H1 (cell line): Measurements from ENCODE around the gene EMD. TPM values are rescaled to one million over a fixed set of nuclear protein-coding genes. Genes with fewer than 3 reads are reported as not detected.

Source experiments
- CTCF ChIA-PET: fragments of 300-600 bp; sonication (Branson Sonifier 250); formaldehyde crosslinking; loops from one replicate; lab custom pipeline; 2021; ENCODE audit not compliant: partially characterized antibody; lab: Charles Lee
- POLR2A ChIA-PET: fragments of 300-600 bp; sonication (Branson Sonifier 250); formaldehyde crosslinking; loops from one replicate; lab custom pipeline; 2021; ENCODE audit warnings: inconsistent platforms; ENCODE audit not compliant: partially characterized antibody; lab: Charles Lee
- DNase-seq, 2 experiments: peaks; one replicate each; pipeline versions ENCODE4 v3.0.0 to v3.0.0-alpha.2; 2010 to 2022; ENCODE audit warnings: low spot score in 2 of 2, low read depth in 1 of 2, mixed read lengths in 1 of 2
- FAIRE-seq: peaks from 2 replicates; lab custom pipeline; 2011; peaks lifted over from hg19 to GRCh38; lab: Jason Lieb, UNC
- H2AFZ ChIP-seq: 2 replicates; pipeline ENCODE4 v1.8.1; 2012; ENCODE audit warnings: low read length, inconsistent platforms
- H2AK5ac ChIP-seq: 2 replicates; pipeline ENCODE4 v1.6.1; 2013; ENCODE audit warnings: low read depth, low read length
- H2BK120ac ChIP-seq: replicated peaks from 2 replicates; pipeline ENCODE3; 2013; ENCODE audit warnings: low read depth, low read length, inconsistent platforms
- H2BK12ac ChIP-seq: 2 replicates; pipeline ENCODE4 v1.6.1; 2013; ENCODE audit warnings: low read depth, low read length
- H2BK15ac ChIP-seq: 2 replicates; pipeline ENCODE4 v1.6.1; 2013; ENCODE audit warnings: low read length
- H2BK20ac ChIP-seq: 2 replicates; pipeline ENCODE4 v1.6.1; 2013; ENCODE audit warnings: low read length
- H2BK5ac ChIP-seq: 2 replicates; pipeline ENCODE4 v1.6.1; 2013; ENCODE audit warnings: low read depth, low read length
- H3K14ac ChIP-seq: 2 replicates; pipeline ENCODE4 v1.6.1; 2013; ENCODE audit warnings: inconsistent platforms; ENCODE audit not compliant: insufficient read length
- H3K18ac ChIP-seq: 2 replicates; pipeline ENCODE4 v1.6.1; 2013; ENCODE audit warnings: low read length; ENCODE audit errors: extremely low read depth
- H3K23ac ChIP-seq: 2 replicates; pipeline ENCODE4 v1.6.1; 2013; ENCODE audit warnings: inconsistent platforms; ENCODE audit not compliant: insufficient read length
- H3K23me2 ChIP-seq: 2 replicates; pipeline ENCODE4 v1.6.1; 2013; ENCODE audit warnings: low read depth, low read length
- H3K27ac ChIP-seq: 2 replicates; pipeline ENCODE4 v1.6.1; 2011; ENCODE audit warnings: low read depth, low read length, inconsistent platforms
- H3K27me3 ChIP-seq, 4 experiments: replicated peaks in 1 of 4; 1 replicate in 1 of 4; 2 replicates in 3 of 4; pipeline versions ENCODE4 v1.6.1 to v1.8.1; 2011 to 2013; ENCODE audit warnings: low read length in 3 of 4, mild to moderate bottlenecking in 3 of 4, inconsistent platforms in 2 of 4, mixed read lengths in 2 of 4, moderate library complexity in 1 of 4; ENCODE audit not compliant: control insufficient read depth in 3 of 4, insufficient read depth in 3 of 4; ENCODE audit errors: extremely low read depth in 1 of 4
- H3K36me3 ChIP-seq, 4 experiments: 2 replicates each; pipeline versions ENCODE4 v1.6.1 to v1.8.1; 2011 to 2013; ENCODE audit warnings: mild to moderate bottlenecking in 4 of 4, low read length in 3 of 4, moderate library complexity in 2 of 4, control low read depth in 1 of 4, inconsistent platforms in 1 of 4; ENCODE audit not compliant: insufficient read depth in 4 of 4, control insufficient read depth in 2 of 4
- H3K4ac ChIP-seq: replicated peaks from 2 replicates; pipeline ENCODE3; 2013; ENCODE audit warnings: low read length, low read depth, mixed read lengths, inconsistent platforms; ENCODE audit not compliant: insufficient read length
- H3K4me1 ChIP-seq, 4 experiments: replicated peaks in 1 of 4; 1 replicate in 1 of 4; 2 replicates in 3 of 4; pipeline versions ENCODE4 v1.6.1 to v1.8.1; 2011 to 2013; ENCODE audit warnings: low read length in 3 of 4, inconsistent platforms in 2 of 4, mixed read lengths in 1 of 4; ENCODE audit not compliant: insufficient read depth in 4 of 4, control insufficient read depth in 3 of 4
- H3K4me2 ChIP-seq, 2 experiments: 2 replicates each; pipeline versions ENCODE4 v1.6.1 to v1.8.1; 2011 to 2013; ENCODE audit warnings: low read depth in 2 of 2, low read length in 2 of 2, control low read depth in 1 of 2, inconsistent platforms in 1 of 2, mild to moderate bottlenecking in 1 of 2; ENCODE audit not compliant: insufficient read depth in 1 of 2
- H3K4me3 ChIP-seq, 4 experiments: fragments of 200-600, 300-600 bp in 1 of 4; sonication (generic), shearing (Covaris generic), sonication (Bioruptor Twin) in 1 of 4; 2 replicates each; pipeline versions ENCODE4 v1.5.1 to v1.8.1; 2011 to 2016; ENCODE audit warnings: low read length in 4 of 4, low read depth in 3 of 4, control low read depth in 2 of 4, inconsistent platforms in 2 of 4, mild to moderate bottlenecking in 2 of 4, mixed read lengths in 1 of 4, moderate library complexity in 1 of 4; ENCODE audit not compliant: insufficient read depth in 2 of 4; ENCODE audit errors: extremely low read depth in 1 of 4
- H3K56ac ChIP-seq: replicated peaks from 2 replicates; pipeline ENCODE3; 2013; ENCODE audit warnings: low read depth, mild to moderate bottlenecking, mixed read lengths, low read length, inconsistent platforms; ENCODE audit not compliant: insufficient read length
- H3K79me1 ChIP-seq: 2 replicates; pipeline ENCODE4 v1.6.1; 2013; ENCODE audit warnings: low read depth, low read length, control low read depth
- H3K79me2 ChIP-seq, 2 experiments: 2 replicates each; pipeline versions ENCODE4 v1.6.1 to v1.8.1; 2012 to 2013; ENCODE audit warnings: low read length in 2 of 2, mild to moderate bottlenecking in 2 of 2, inconsistent platforms in 1 of 2; ENCODE audit not compliant: insufficient read depth in 2 of 2, control insufficient read depth in 1 of 2
- H3K9ac ChIP-seq, 4 experiments: replicated peaks in 1 of 4; 1 replicate in 1 of 4; 2 replicates in 3 of 4; pipeline versions ENCODE4 v1.6.1 to v1.8.1; 2011 to 2013; ENCODE audit warnings: low read depth in 3 of 4, low read length in 3 of 4, control low read depth in 2 of 4, mild to moderate bottlenecking in 2 of 4, moderate library complexity in 2 of 4, inconsistent platforms in 1 of 4; ENCODE audit errors: extremely low read depth in 1 of 4
- H3K9me3 ChIP-seq, 2 experiments: 2 replicates each; pipeline versions ENCODE4 v1.6.1 to v1.8.1; 2012 to 2013; ENCODE audit warnings: mild to moderate bottlenecking in 2 of 2, moderate library complexity in 2 of 2, control low read depth in 1 of 2, inconsistent platforms in 1 of 2, low read depth in 1 of 2, low read length in 1 of 2, mixed read lengths in 1 of 2; ENCODE audit not compliant: insufficient read depth in 2 of 2
- H4K20me1 ChIP-seq, 2 experiments: replicated peaks in 1 of 2; 2 replicates each; pipeline versions ENCODE3 to v1.8.1; 2011 to 2013; ENCODE audit warnings: inconsistent platforms in 2 of 2, low read length in 2 of 2, mild to moderate bottlenecking in 1 of 2; ENCODE audit not compliant: insufficient read depth in 2 of 2, control insufficient read depth in 1 of 2
- H4K5ac ChIP-seq: 2 replicates; pipeline ENCODE4 v1.6.1; 2013; ENCODE audit warnings: low read length, low read depth, mixed read lengths, inconsistent platforms; ENCODE audit not compliant: insufficient read length
- H4K8ac ChIP-seq: 2 replicates; pipeline ENCODE4 v1.8.0; 2013; ENCODE audit warnings: mild to moderate bottlenecking, moderate library complexity, low read length, inconsistent platforms; ENCODE audit not compliant: insufficient read depth; ENCODE audit errors: extremely low read depth
- H4K91ac ChIP-seq: replicated peaks from 2 replicates; pipeline ENCODE3; 2013; ENCODE audit warnings: low read length, mixed read lengths, inconsistent platforms; ENCODE audit not compliant: insufficient read length
- CBX8 ChIP-seq: fragments of 300-800, 300-1000 bp; sonication (generic); IDR thresholded peaks from 2 replicates; pipeline ENCODE4 v1.7.1; 2016; ENCODE audit warnings: low read depth, low read length, borderline replicate concordance
- KDM4A ChIP-seq: IDR thresholded peaks from one replicate; pipeline ENCODE4 v1.7.1; 2012; ENCODE audit warnings: low read depth, mild to moderate bottlenecking, moderate library complexity, low read length, inconsistent platforms; ENCODE audit not compliant: severe bottlenecking
- KDM5A ChIP-seq: fragments of 200-600 bp; IDR thresholded peaks from 2 replicates; pipeline ENCODE4 v1.7.1; 2012; ENCODE audit warnings: mild to moderate bottlenecking, low read length, inconsistent platforms, mixed read lengths
- MAX ChIP-seq: IDR thresholded peaks from 2 replicates; pipeline ENCODE4 v1.6.1; 2012; ENCODE audit warnings: inconsistent platforms
- PHF8 ChIP-seq: fragments of 200-600 bp; sonication (generic); conservative IDR thresholded peaks from 2 replicates; pipeline ENCODE4 v1.7.1; 2012; ENCODE audit warnings: low read depth, mild to moderate bottlenecking, inconsistent platforms, low read length, moderate library complexity
- POLR2AphosphoS5 ChIP-seq: IDR thresholded peaks from 2 replicates; pipeline ENCODE4 v1.6.1; 2011; ENCODE audit warnings: low read depth, low read length
- TAF1 ChIP-seq: IDR thresholded peaks from 2 replicates; pipeline ENCODE4 v1.6.1; 2011; ENCODE audit warnings: mild to moderate bottlenecking, low read depth, low read length
- TAF7 ChIP-seq: optimal IDR thresholded peaks from 2 replicates; pipeline ENCODE3; 2011; ENCODE audit warnings: low read depth, mild to moderate bottlenecking, inconsistent platforms, low read length, moderate library complexity, borderline replicate concordance
- WGBS, 2 experiments: shearing (Covaris generic) in 1 of 2; methylation state at CpG; one replicate each; pipeline versions ENCODE4 v1.1.6 to v1.1.7; 2013 to 2015; ENCODE audit warnings: low lambda C conversion rate in 2 of 2, mixed read lengths in 2 of 2, inconsistent platforms in 1 of 2, low coverage in 1 of 2, missing lambda C conversion rate in 1 of 2; ENCODE audit not compliant: insufficient replicate concordance in 2 of 2, insufficient coverage in 1 of 2, insufficient read length in 1 of 2; ENCODE audit errors: extremely low coverage in 1 of 2, missing lambda C conversion rate in 1 of 2; 5-methylcytosine and 5-hydroxymethylcytosine counted together
- polyA plus RNA-seq, 7 experiments: library from polyadenylated mRNA; depleted of rRNA in 3 of 7; stranded (reverse) in 5 of 7; unstranded in 2 of 7; fragments of >200 nt in 5 of 7; fragments of 200-250 nt in 2 of 7; gene quantifications; 1 replicate in 5 of 7; 2 replicates in 1 of 7; 4 replicates in 1 of 7; pipeline versions ENCODE4 v1.2.1 to v1.2.3, GENCODE V29; 2011 to 2013; ENCODE audit warnings: missing spikeins in 2 of 7, mixed read lengths in 2 of 7
- total RNA-seq: library from RNA; stranded (reverse); fragmentation: NEBNext Ultra II Directional; extraction: Animal tissue kit (Norgen Biotek cat#: 25700); gene quantifications from 2 replicates; pipeline ENCODE4 v1.2.1, GENCODE V29; 2021

The EMD gene
- total and polyA plus RNA-seq, 2 of the 8 experiments (the other 6 are each of a cell fraction or from before 2014, with no cell fraction given): 45.5 to 109 TPM

- peaks cover 0 to 6% (median 0%) of the 10 kb centered on the region in 4 experiments; a peak in 2 of 7 replicates for H3K4me1 ChIP-seq
- FAIRE-seq (no peak), DNase-seq (peak in 1 of 2 experiments; percentile 72)
- WGBS, 2 experiments: 6% methylated on average over 22 of the region's 53 CpGs; no CpG with 5 or more reads in 1 of the 2 experiments
- peak overlapping the region; percentile 71 for H3K18ac ChIP-seq
- H3K56ac ChIP-seq: peak overlapping the region; percentile 85
- 0 out of 2 replicates have a peak overlapping the region, but pooled peaks have one; percentile 16 for H2AK5ac ChIP-seq
- no peak overlapping the region for H2AFZ ChIP-seq
- H3K79me1 ChIP-seq: no peaks in the 10 kb centered on the region
- peak overlapping the region; percentile 75 for H2BK5ac ChIP-seq
- H3K79me2 ChIP-seq: peaks cover 0 to 15% of the 10 kb centered on the region in 2 experiments; a peak in 2 of 4 replicates
- H3K9ac ChIP-seq: peak overlapping the region; percentile 50 to 99 (median 90)
- H3K27me3 ChIP-seq: no peaks in the 10 kb centered on the region
- H4K91ac ChIP-seq: peak overlapping the region; percentile 77
- H3K4me3 ChIP-seq: peak overlapping the region; percentile 82 to 99 (median 96)
- ChIA-PET POLR2A (interaction anchor here (0.6 to 8.4 kb wide), 36 partner anchors 12 to 322 kb away, joined by 3 to 124 read pairs (median 5); partner anchors contain the start of genes ATP6AP1, DNASE1L1, EMD and FAM3A), CTCF (interaction anchor here (0.8 to 4.9 kb wide), 4 partner anchors 12 to 137 kb away, joined by 3 to 20 read pairs (median 6); partner anchors contain the start of genes DNASE1L1 and FLNA)
- no peak overlapping the region for H2BK120ac ChIP-seq
- H3K4me2 ChIP-seq: peak overlapping the region; percentile 84 to 85
- H3K23me2 ChIP-seq: peaks cover 6% of the 10 kb centered on the region; the same call in 1 of the 2 replicates
- peaks cover 13 to 25% (median 19%) of the 10 kb centered on the region in 4 experiments for H3K36me3 ChIP-seq
- H3K4ac ChIP-seq: peak overlapping the region; percentile 69
- no peak overlapping the region for H3K23ac ChIP-seq
- H3K14ac ChIP-seq: no peak overlapping the region
- H2BK12ac ChIP-seq: no peak overlapping the region
- TF ChIP-seq CBX8: no peak
- 0 out of 2 replicates have a peak, but pooled peaks have one; percentile 1 for TF ChIP-seq MAX
- TF ChIP-seq TAF1: 0 out of 2 replicates have a peak, but pooled peaks have one; percentile 3
- peak; percentile 37 for TF ChIP-seq KDM4A
- no peak for TF ChIP-seq KDM5A
- TF ChIP-seq POLR2AphosphoS5: peak; percentile 41; the same call in 1 of the 2 replicates
- TF ChIP-seq PHF8: peak; percentile 40
- TF ChIP-seq TAF7: peak; percentile 6
- peak overlapping the region; percentile 95 for H3K27ac ChIP-seq
- H3K9me3 ChIP-seq: no peaks in the 10 kb centered on the region
- peak overlapping the region; percentile 95; the same call in 1 of the 2 replicates for H4K8ac ChIP-seq
- H2BK20ac ChIP-seq: no peak overlapping the region
- H2BK15ac ChIP-seq: no peak overlapping the region
- H4K20me1 ChIP-seq: peaks cover 3 to 4% of the 10 kb centered on the region in 2 experiments
- H4K5ac ChIP-seq: peak overlapping the region; percentile 86
These were observed 18.1 kb downstream of the EMD start for GRCh38 chrX:154396973-154397887.
